Trophoblast cell (in vitro differentiated cells and primary cell): ENCODE measurements around the gene KTN1.

Experiments
- DNase-seq, 2 donors: peaks; one replicate each; pipeline ENCODE4 v3.0.0-alpha.2; 2016
- H2AFZ ChIP-seq: 2 replicates; pipeline ENCODE4 v1.6.1; 2013; ENCODE audit warnings: low read length, moderate library complexity, mild to moderate bottlenecking; ENCODE audit not compliant: insufficient read depth, poor library complexity
- H2AK5ac ChIP-seq: 2 replicates; pipeline ENCODE4 v1.6.1; 2013; ENCODE audit warnings: mild to moderate bottlenecking, low read length
- H2BK120ac ChIP-seq: 2 replicates; pipeline ENCODE4 v1.6.1; 2013; ENCODE audit warnings: low read length, mild to moderate bottlenecking, moderate library complexity; ENCODE audit not compliant: insufficient read depth, poor library complexity
- H2BK12ac ChIP-seq: 2 replicates; pipeline ENCODE4 v1.6.1; 2013; ENCODE audit warnings: mild to moderate bottlenecking, low read length, moderate library complexity
- H2BK5ac ChIP-seq: 2 replicates; pipeline ENCODE4 v1.6.1; 2013; ENCODE audit warnings: low read length, low read depth, moderate library complexity, mild to moderate bottlenecking; ENCODE audit not compliant: poor library complexity
- H3K14ac ChIP-seq: 2 replicates; pipeline ENCODE4 v1.6.1; 2013; ENCODE audit warnings: mild to moderate bottlenecking, low read length
- H3K18ac ChIP-seq: 2 replicates; pipeline ENCODE4 v1.6.1; 2013; ENCODE audit warnings: mild to moderate bottlenecking, low read length
- H3K23ac ChIP-seq: 2 replicates; pipeline ENCODE4 v1.6.1; 2013; ENCODE audit warnings: low read length
- H3K27ac ChIP-seq: 2 replicates; pipeline ENCODE4 v1.5.1; 2013; ENCODE audit warnings: low read depth, mild to moderate bottlenecking, inconsistent platforms, low read length, moderate library complexity
- H3K27me3 ChIP-seq: 2 replicates; pipeline ENCODE4 v1.6.1; 2013; ENCODE audit warnings: inconsistent platforms, mild to moderate bottlenecking, low read length, moderate library complexity; ENCODE audit not compliant: insufficient read depth
- H3K36me3 ChIP-seq, 2 experiments: 1 replicate in 1 of 2; 2 replicates in 1 of 2; pipeline ENCODE4 v1.6.1; 2013; ENCODE audit warnings: low read length in 2 of 2, mild to moderate bottlenecking in 2 of 2, moderate library complexity in 1 of 2; ENCODE audit not compliant: insufficient read depth in 2 of 2, control insufficient read depth in 1 of 2
- H3K4ac ChIP-seq: 2 replicates; pipeline ENCODE4 v1.6.1; 2013; ENCODE audit warnings: low read depth, mild to moderate bottlenecking, low read length, moderate library complexity
- H3K4me1 ChIP-seq, 2 experiments: 1 replicate in 1 of 2; 2 replicates in 1 of 2; pipeline ENCODE4 v1.6.1; 2013; ENCODE audit warnings: low read length in 2 of 2, mild to moderate bottlenecking in 2 of 2, moderate library complexity in 1 of 2; ENCODE audit not compliant: insufficient read depth in 2 of 2, control insufficient read depth in 1 of 2
- H3K4me2 ChIP-seq: 2 replicates; pipeline ENCODE4 v1.6.1; 2013; ENCODE audit warnings: inconsistent platforms, mild to moderate bottlenecking, low read length, moderate library complexity
- H3K4me3 ChIP-seq: 2 replicates; pipeline ENCODE4 v1.5.1; 2013; ENCODE audit warnings: mild to moderate bottlenecking, low read depth, low read length, inconsistent platforms
- H3K79me1 ChIP-seq: one replicate; pipeline ENCODE4 v1.6.1; 2013; ENCODE audit warnings: low read length
- H3K79me2 ChIP-seq: 2 replicates; pipeline ENCODE4 v1.6.1; 2013; ENCODE audit warnings: low read length, mild to moderate bottlenecking; ENCODE audit not compliant: control insufficient read depth, insufficient read depth, poor library complexity
- H3K9ac ChIP-seq: 2 replicates; pipeline ENCODE4 v1.6.1; 2013; ENCODE audit warnings: mild to moderate bottlenecking, low read length
- H3K9me3 ChIP-seq: 2 replicates; pipeline ENCODE4 v1.6.1; 2013; ENCODE audit warnings: low read depth, mild to moderate bottlenecking, control low read depth, inconsistent platforms, low read length; ENCODE audit not compliant: insufficient read depth
- H4K12ac ChIP-seq: 2 replicates; pipeline ENCODE4 v1.6.1; 2013; ENCODE audit warnings: low read depth, mild to moderate bottlenecking, low read length, moderate library complexity
- H4K8ac ChIP-seq: 2 replicates; pipeline ENCODE4 v1.6.1; 2013; ENCODE audit warnings: low read depth, mild to moderate bottlenecking, low read length, moderate library complexity
- H4K91ac ChIP-seq: one replicate; pipeline ENCODE4 v1.6.1; 2013; ENCODE audit warnings: low read depth, mild to moderate bottlenecking, low read length, moderate library complexity
- WGBS: extraction: QIAGEN DNeasy Blood & Tissue Kit; methylation state at CpG from one replicate; pipeline ENCODE4 v1.1.7; 2013; ENCODE audit warnings: missing lambda C conversion rate; ENCODE audit not compliant: insufficient read length, insufficient coverage; ENCODE audit errors: extremely low coverage; 5-methylcytosine and 5-hydroxymethylcytosine counted together

Gene KTN1

DNA sequence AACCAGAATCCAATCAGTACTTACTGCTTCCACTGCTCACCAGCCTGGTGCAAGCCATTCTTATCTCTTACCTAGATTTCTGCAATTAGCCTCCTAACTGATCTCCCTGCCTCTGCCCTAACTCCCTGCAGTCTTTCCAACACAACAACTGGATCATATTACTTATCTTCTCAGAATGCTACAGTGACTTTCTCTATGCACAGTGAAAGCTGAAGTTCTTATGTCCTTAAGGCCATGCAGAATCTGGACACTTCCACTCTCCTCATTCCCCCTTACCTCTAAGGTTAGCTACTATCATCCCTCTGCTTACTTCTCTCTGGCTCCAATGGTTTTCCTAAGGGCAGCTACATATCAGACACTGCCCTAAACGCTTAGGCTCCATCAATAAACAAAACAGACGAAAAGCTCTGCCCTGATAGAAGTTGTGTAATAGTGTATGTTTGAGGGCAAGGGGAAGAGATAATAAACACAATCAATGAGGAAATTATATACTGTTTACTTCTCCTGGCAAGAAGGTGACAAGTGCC lies 4.0 kb downstream of the KTN1 start:
- DNase-seq, result peak in 1 of 2 donors; percentile 14
- H3K9me3 ChIP-seq, result no peaks in the 10 kb centered on the region
- WGBS, result no CpG with 5 or more reads among the region's 2 CpGs
- H4K91ac ChIP-seq, result no peak overlapping the region
- no peak overlapping the region for H2BK120ac ChIP-seq
- no peak overlapping the region for H3K18ac ChIP-seq
- H3K4me1 ChIP-seq, result peaks cover 4 to 9% of the 10 kb centered on the region in 2 experiments
- no peak overlapping the region for H2AFZ ChIP-seq
- no peak overlapping the region for H2BK5ac ChIP-seq
- H3K4me2 ChIP-seq, result peak overlapping the region; percentile 15
- no peak overlapping the region for H2BK12ac ChIP-seq
- no peaks in the 10 kb centered on the region for H3K27me3 ChIP-seq
- peaks cover 26% of the 10 kb centered on the region for H3K79me2 ChIP-seq
- no peak overlapping the region for H3K27ac ChIP-seq
- H3K79me1 ChIP-seq, result peaks cover 19% of the 10 kb centered on the region
- H4K8ac ChIP-seq, result no peak overlapping the region
- no peaks in the 10 kb centered on the region for H3K36me3 ChIP-seq
- no peak overlapping the region for H3K23ac ChIP-seq
- no peak overlapping the region for H4K12ac ChIP-seq
- no peak overlapping the region for H3K9ac ChIP-seq
- no peak overlapping the region for H2AK5ac ChIP-seq
- H3K14ac ChIP-seq, result no peak overlapping the region
- peak overlapping the region; percentile 68 for H3K4ac ChIP-seq
- no peak overlapping the region for H3K4me3 ChIP-seq

DNA sequence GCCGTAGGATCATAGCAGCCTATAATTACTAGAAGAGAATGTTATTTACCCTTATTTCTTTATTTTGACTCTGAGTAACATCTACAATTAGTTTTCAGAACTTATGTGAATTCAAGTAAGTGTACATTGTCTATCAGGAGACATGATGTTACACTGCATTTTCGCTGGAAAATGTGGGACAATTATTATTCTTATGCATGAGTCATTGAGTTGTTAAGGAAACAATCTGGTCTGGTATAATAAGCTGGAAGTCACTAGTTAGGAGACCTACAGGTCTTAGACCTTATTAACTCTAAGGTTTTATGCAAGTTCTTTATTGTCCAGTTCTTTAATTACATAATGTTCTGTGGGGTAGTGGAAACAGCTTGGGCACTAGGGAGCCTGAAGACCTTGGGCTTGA lies 5.8 kb downstream of the KTN1 start:
- WGBS, result no CpG with 5 or more reads among the region's 2 CpGs
- no peak overlapping the region for H2AK5ac ChIP-seq
- no peak overlapping the region for H4K8ac ChIP-seq
- H2AFZ ChIP-seq, result no peak overlapping the region
- H3K79me2 ChIP-seq, result peaks cover 14% of the 10 kb centered on the region
- H2BK12ac ChIP-seq, result no peak overlapping the region
- no peaks in the 10 kb centered on the region for H3K36me3 ChIP-seq
- H3K18ac ChIP-seq, result no peak overlapping the region
- H3K9ac ChIP-seq, result no peak overlapping the region
- H2BK120ac ChIP-seq, result no peak overlapping the region
- no peaks in the 10 kb centered on the region for H3K27me3 ChIP-seq
- no peak overlapping the region for H4K12ac ChIP-seq
- peaks cover 3% of the 10 kb centered on the region for H3K79me1 ChIP-seq
- H3K4me1 ChIP-seq, result peaks cover 4 to 8% of the 10 kb centered on the region in 2 experiments
- H3K4me3 ChIP-seq, result no peak overlapping the region
- H2BK5ac ChIP-seq, result no peak overlapping the region
- no peak overlapping the region for H3K4me2 ChIP-seq
- H3K27ac ChIP-seq, result no peak overlapping the region
- peak overlapping the region; percentile 83 for H3K4ac ChIP-seq
- no peaks in the 10 kb centered on the region for H3K9me3 ChIP-seq
- H3K14ac ChIP-seq, result no peak overlapping the region
- H3K23ac ChIP-seq, result no peak overlapping the region
- H4K91ac ChIP-seq, result no peak overlapping the region
- peak in 1 of 2 donors; percentile 35 for DNase-seq

DNA sequence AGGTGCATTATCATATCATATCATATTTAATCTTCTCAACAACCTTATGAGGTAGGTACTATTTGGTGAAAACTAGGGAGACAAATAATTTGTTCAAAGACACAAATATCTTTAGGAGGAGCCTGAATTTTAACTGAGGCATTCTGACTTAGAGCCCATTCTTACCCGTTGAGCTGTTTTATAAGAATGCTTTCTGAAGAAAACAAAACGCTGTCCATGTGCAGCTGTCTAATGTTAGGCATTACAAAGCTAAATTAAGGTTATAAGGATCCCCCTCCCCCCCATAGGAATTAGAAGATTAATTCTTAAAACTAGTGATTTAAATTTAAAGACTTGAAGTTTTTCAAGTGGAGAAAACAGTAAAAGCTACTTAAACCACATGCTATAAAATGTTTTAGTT lies 6.4 kb downstream of the KTN1 start:
- no peaks in the 10 kb centered on the region for H3K79me1 ChIP-seq
- no peak overlapping the region for H3K27ac ChIP-seq
- H2BK5ac ChIP-seq, result no peak overlapping the region
- no peak overlapping the region for H3K9ac ChIP-seq
- H2BK120ac ChIP-seq, result no peak overlapping the region
- no peak overlapping the region for H2BK12ac ChIP-seq
- H3K79me2 ChIP-seq, result peaks cover 8% of the 10 kb centered on the region
- H3K18ac ChIP-seq, result no peak overlapping the region
- no peak overlapping the region for H4K12ac ChIP-seq
- no peak overlapping the region for H3K4ac ChIP-seq
- peaks cover 4 to 8% of the 10 kb centered on the region in 2 experiments for H3K4me1 ChIP-seq
- H2AK5ac ChIP-seq, result no peak overlapping the region
- no peak overlapping the region for H2AFZ ChIP-seq
- H3K4me3 ChIP-seq, result no peak overlapping the region
- WGBS, result no CpG with 5 or more reads among the region's 2 CpGs
- H3K4me2 ChIP-seq, result no peak overlapping the region
- no peak for DNase-seq
- H3K23ac ChIP-seq, result no peak overlapping the region
- H4K8ac ChIP-seq, result no peak overlapping the region
- H3K36me3 ChIP-seq, result no peaks in the 10 kb centered on the region
- H3K9me3 ChIP-seq, result no peaks in the 10 kb centered on the region
- H3K14ac ChIP-seq, result no peak overlapping the region
- no peaks in the 10 kb centered on the region for H3K27me3 ChIP-seq
- no peak overlapping the region for H4K91ac ChIP-seq

DNA sequence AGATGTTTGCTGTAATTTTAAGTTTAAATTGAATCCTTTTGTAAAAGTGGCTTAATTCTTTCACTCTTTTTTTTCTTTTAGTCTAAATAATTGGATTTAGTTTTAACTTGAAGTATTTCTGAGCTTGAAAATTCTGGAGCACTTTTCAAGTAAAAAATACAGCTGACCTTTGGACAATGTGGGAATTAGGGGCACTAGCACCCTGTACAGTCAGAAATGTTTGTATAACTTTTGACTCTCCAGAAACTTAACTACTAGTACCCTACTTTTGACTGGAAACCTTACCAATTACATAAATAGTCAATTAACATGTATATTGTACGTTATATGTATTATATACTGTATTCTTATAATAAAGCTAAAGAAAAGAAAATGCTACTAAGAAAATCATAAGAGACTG lies 7.8 kb downstream of the KTN1 start:
- no peak overlapping the region for H3K9ac ChIP-seq
- no peaks in the 10 kb centered on the region for H3K36me3 ChIP-seq
- H2BK12ac ChIP-seq, result no peak overlapping the region

More for the DNA sequence above, 7.8 kb downstream of the KTN1 start:
- H3K4ac ChIP-seq, result no peak overlapping the region
- H4K12ac ChIP-seq, result no peak overlapping the region
- no peak overlapping the region for H4K8ac ChIP-seq
- WGBS, result no CpG with 5 or more reads among the region's 1 CpG
- no peak overlapping the region for H3K4me2 ChIP-seq
- no peak overlapping the region for H2AK5ac ChIP-seq
- H4K91ac ChIP-seq, result no peak overlapping the region
- no peak overlapping the region for H2AFZ ChIP-seq
- peaks cover 4 to 7% of the 10 kb centered on the region in 2 experiments for H3K4me1 ChIP-seq
- no peak overlapping the region for H3K14ac ChIP-seq
- H3K23ac ChIP-seq, result no peak overlapping the region
- H3K4me3 ChIP-seq, result no peak overlapping the region
- H2BK5ac ChIP-seq, result no peak overlapping the region
- H3K18ac ChIP-seq, result no peak overlapping the region
- DNase-seq, result no peak
- no peaks in the 10 kb centered on the region for H3K27me3 ChIP-seq
- no peaks in the 10 kb centered on the region for H3K79me1 ChIP-seq
- no peak overlapping the region for H3K27ac ChIP-seq
- peaks cover 9% of the 10 kb centered on the region for H3K79me2 ChIP-seq
- H3K9me3 ChIP-seq, result no peaks in the 10 kb centered on the region
- no peak overlapping the region for H2BK120ac ChIP-seq
